GM18873 (cell line): ENCODE measurements around the gene RRBP1.

Experiments
- ATAC-seq: cut with Tn5 transposase; IDR thresholded peaks from one replicate; pipeline ENCODE4 v1.9.1; 2021; ENCODE audit warnings: mild to moderate bottlenecking, moderate library complexity, moderate number of reproducible peaks; ENCODE audit not compliant: unreplicated experiment, low FRiP score

RRBP1 gene

DNA sequence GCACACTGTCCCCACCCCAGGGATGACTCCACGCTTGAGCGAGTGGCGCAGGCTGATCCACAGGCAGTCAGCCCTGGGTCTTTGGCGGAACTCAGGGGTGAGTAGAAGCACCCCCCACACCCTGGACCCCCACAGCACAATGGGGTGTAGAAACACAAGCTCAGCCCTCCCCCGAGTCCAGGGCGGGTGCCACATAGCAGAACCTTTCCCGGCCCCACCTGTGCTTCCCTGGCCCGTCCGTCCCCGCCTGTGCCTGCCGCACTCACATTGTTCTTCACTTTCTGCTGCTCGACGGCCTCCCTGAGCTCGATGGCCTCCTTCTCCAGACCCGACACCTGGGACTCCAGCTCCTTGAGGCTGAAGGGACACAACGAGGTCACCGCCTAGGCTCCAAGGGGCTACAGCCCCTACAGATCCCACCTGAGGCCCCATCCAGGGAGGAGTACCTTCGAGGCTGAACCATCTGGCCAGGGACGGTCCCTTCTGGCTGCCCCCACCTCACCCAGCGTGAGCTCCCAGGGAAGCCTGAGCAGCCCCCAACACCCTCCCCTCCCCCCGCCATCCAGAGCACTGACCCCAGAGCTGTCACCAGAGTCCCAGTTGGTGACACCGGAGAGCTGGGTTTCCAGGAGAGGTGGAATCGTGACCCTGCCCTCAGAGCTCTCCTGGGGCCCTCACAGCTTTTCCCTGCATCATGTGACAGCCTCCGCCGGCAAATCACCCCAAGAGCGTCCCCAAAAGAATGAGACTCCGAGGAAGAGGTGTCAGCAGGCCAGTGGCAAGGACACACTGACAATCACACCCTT lies 56.6 kb downstream of the RRBP1 start:
- ATAC-seq = no peak

- no peak for ATAC-seq
Observed at GRCh38 chr20:17624551-17625245, 57.3 kb downstream of the RRBP1 start.

DNA sequence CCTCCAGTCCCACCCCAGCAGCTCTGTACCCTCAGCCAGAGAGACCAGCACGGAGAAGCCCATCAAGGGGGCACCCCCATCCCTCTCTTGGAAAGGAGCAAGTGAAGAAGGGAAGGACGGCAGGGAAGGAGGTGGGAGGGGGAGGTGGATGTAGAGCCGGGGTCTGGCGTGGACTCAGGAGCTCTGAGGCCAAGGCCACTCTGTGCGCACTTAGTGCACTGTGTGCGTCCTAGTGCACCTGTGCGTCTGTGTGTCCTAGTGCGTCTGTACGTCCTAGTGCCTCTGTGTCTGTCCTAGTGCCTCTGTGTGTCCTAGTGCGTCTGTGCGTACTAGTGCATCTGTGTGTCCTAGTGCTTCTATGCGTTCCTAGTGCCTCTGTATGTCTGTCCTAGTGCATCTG lies 58.0 kb downstream of the RRBP1 start:
- ATAC-seq = no peak

- ATAC-seq = no peak
Observed at GRCh38 chr20:17622851-17623508, 59.1 kb downstream of the RRBP1 start.

GRCh38 chr20:17622086-17622850 lies 59.8 kb downstream of the RRBP1 start:
- ATAC-seq = no peak

DNA sequence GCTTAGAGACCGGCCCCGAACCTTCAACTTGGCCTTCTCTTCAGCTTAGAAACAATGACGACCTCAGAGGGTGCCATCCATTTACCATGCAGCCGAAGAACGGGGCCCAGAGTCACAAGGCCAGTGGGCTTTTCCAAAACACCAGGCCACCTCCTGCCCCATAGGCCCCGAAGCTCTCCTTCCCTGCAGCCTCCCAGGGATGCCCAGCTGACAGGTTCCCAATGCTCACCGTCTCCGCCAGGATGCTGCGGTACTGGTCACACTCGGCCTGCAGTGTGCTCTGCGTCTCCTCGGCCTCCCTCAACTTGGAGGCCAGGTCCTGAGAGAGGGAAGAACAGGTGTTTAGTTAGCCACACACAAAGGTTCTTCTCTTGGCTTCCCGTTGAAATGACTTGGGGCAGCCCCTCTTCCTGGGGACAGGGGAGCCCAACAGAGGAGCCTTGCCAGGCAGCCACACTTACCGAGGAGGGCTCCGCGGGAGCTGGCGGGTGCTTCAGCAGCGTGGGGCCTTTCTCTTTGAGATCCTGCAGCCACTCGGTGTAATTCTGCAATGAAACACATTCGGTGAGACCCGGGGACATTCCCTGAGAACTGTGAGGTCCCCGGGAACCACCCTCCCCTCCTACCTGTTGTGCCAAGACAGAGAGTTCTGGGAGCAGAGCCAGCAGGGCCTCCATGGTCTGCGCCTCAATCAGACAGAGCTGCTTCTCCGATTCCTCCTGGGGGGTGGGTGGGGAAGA lies 60.6 kb downstream of the RRBP1 start:
- ATAC-seq = no peak

GRCh38 chr20:17620371-17621228 lies 61.4 kb downstream of the RRBP1 start:
- no peak for ATAC-seq

- ATAC-seq = no peak
Observed at GRCh38 chr20:17619351-17620093, 62.5 kb downstream of the RRBP1 start.

GRCh38 chr20:17618673-17619013 lies 63.4 kb downstream of the RRBP1 start:
- no peak for ATAC-seq

DNA sequence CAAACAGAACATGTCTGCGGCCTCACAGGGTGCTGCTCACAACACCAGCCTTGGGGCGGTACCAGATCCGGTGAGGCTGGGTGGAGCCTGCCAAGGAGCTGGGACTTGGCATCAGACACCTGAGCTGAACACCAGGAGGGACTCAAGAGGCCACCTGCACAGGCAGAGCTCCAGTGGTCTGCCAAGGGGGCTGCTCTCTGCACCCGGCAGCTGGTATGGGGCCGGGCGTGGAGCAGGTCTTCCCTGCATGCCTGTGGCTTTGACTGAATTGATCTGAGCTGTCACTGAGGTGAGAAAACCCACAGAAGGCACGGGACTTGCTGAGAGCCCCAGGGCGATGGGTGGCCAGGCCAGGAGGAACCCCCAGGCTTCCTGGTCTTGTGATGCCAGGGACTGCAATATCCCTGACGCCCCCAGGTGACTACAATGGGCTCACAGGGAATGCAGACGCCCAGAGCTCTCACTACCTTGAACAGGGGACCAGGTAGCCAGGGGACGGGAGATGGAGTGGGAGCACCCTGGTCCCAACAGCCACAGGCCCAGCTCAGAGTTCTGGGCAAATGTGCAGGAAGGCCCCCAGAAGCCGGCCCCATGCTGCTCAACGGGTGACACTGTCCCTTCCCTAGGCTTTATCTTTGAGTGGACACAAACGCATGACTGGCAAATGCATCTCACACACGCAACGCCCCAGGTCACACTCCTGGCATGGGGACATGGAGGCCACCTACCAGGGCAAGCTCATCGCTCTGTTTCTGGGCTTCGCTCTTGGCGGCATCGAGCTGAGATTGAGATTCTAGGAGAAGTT lies 64.0 kb downstream of the RRBP1 start:
- ATAC-seq = no peak

- ATAC-seq = no peak
Observed at GRCh38 chr20:17617212-17617867, 64.7 kb downstream of the RRBP1 start.

DNA sequence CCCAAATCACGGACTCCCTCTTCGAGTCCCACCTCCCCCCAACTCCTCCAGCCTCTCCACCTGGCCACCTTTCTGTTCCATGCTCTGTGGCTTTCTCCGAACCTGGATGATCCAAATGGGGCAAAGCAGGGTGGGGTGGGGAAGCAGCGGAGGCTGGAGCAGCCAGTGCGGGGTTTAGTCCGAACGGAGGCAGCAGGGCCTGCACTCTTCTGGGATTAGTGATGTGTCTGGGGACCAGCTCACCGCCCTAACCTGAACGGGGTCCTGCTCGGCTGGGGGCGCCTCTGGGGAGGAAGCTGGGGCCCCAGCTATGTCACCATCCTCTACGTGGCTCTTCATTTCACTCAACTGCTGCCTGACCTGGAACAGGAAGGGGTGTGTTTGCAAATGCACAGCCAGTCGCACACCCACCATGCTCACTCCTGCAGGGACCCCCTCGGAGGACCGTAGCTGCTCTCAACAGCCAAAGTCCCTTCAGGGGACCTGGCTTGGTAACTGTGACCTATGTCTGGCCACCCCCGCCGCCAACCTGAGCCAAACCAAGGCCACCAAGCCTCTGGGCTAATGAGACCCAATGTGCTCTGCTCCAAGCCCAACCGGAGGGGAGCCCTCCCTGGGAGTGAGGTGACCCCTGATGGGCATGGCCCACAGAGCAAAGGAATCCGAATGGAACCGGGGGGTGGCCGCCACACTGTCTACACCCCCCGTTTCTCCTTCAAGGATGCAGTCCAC lies 65.4 kb downstream of the RRBP1 start:
- ATAC-seq = no peak

GRCh38 chr20:17615645-17616479 lies 66.2 kb downstream of the RRBP1 start:
- no peak for ATAC-seq

DNA sequence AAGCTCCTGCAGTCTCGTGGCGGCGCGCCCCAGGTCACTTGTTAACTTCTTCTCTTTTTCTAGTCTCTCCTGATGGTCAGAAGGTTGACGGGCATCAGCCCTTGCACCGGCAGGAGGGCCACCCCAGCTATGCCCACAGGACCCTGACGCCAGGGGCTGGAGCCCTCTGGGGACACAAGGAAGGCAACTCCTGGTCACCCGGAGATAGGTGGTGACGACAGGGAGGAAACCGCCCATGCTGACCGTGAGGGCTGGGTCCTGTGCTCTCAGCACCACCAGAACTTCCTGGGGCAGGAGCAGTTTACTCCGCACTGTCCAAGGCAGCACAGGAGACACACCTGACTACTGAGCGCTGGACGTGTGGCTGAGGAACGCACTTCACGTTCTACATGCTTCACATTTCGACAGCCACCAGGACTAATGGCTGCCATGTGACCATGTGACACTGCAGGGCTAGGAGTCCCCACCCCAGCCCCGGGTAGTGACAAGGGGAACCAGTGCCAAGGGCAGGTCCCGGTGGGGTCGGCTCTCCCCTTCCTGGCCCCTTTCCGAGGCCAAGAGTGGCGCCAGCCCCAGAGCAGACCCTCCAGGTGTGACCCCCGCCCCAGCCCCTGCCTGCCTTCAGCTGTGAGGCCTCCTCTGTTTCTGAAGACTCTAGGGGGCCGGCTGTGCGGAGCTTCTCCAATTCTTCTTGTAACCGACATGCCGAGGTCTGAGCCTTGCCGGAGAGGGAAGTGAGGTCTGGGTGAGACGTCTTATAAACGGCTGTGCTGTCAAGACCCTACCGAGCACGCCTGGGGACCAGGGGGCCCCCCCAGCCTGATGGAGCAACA lies 67.0 kb downstream of the RRBP1 start:
- no peak for ATAC-seq
